Stimulated activated naive CD8-positive, alpha-beta T cell treated with anti-CD3 and anti-CD28 coated beads, Interleukin-15, Interleukin-2, amounts not matched to agents 100 ng/mL and 50 ng/mL, for 24 hours (primary cell): ENCODE measurements around the gene ARL2.

Experiments
- H3K27ac Mint-ChIP-seq: one replicate; pipeline ENCODE4 v1.8.0; 2021; ENCODE audit warnings: mild to moderate bottlenecking, mixed read lengths
- H3K27me3 Mint-ChIP-seq: one replicate; pipeline ENCODE4 v1.8.0; 2021; ENCODE audit warnings: mixed read lengths
- H3K36me3 Mint-ChIP-seq: one replicate; pipeline ENCODE4 v1.8.0; 2021; ENCODE audit warnings: low read depth, mixed read lengths
- H3K4me1 Mint-ChIP-seq: one replicate; pipeline ENCODE4 v1.8.0; 2021; ENCODE audit warnings: low read depth, mixed read lengths
- H3K4me3 Mint-ChIP-seq: one replicate; pipeline ENCODE4 v1.8.0; 2021; ENCODE audit warnings: mild to moderate bottlenecking, mixed read lengths
- H3K9me3 Mint-ChIP-seq: one replicate; pipeline ENCODE4 v1.8.0; 2021; ENCODE audit warnings: mixed read lengths

ARL2 gene

DNA sequence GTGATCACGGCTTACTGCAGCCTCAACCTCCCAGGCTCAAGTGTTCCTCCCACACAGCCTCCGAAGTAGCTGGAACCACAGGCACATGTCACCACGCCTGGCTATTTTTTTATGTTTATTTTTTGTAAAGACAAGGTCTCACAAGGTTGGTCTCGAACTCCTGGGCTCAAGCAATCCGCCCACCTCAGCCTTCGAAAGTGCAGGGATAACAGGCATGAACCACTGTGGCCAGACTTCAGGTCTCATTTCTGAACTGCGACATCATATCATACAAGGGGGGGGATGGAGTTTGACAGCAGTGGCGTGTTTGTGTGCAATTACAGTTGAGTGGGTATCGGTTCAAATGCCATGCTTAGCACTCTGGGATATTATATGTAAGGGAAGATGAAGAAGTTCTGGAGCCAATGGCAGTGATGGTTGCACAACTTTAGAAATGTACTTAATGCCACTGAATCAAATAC lies 37.5 kb downstream of the ARL2 start:
- Mint-ChIP-seq H3K4me3 (no peak overlapping the region), H3K9me3 (no peaks in the 10 kb centered on the region), H3K36me3 (no peaks in the 10 kb centered on the region), H3K4me1 (peaks cover 29% of the 10 kb centered on the region), H3K27ac (no peak overlapping the region), H3K27me3 (no peaks in the 10 kb centered on the region)

DNA sequence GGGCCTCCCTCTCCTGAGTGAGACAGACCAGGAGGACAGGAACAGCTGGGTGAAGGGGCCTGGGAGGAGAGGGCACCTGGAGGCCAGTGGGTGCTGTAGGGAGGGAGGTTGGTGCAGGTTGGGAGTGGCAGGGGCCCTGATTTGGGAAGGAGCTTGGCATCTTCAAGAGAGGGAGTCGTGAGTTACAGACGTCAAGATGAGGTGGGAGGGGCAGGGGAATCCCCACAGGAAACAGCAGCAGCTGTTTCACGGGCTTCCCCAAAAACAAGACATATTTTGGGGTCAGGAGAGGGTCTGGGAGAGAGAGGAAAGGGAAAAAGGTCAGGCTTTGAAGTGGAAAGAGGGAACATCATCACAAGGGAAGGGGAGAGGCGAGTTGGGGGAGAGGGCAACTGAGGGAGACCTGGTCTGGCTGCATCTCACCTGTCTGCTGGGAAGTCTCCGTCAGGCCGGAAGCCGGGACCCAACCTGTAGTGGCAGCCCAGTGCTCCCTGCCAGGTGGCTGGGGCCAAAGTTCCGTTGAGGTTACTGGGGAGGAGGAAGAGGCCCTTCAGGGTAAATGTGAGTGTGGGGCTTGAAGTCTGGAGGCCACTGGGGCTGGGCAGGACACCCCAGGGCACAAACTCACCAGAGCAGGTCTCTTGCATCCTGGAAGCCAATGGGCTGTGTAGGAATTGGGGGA lies 40.0 kb downstream of the ARL2 start:
- Mint-ChIP-seq H3K9me3 (no peaks in the 10 kb centered on the region), H3K27me3 (no peaks in the 10 kb centered on the region), H3K4me1 (peaks cover 11% of the 10 kb centered on the region), H3K4me3 (peak overlapping the region; percentile 33), H3K36me3 (no peaks in the 10 kb centered on the region), H3K27ac (no peak overlapping the region)

DNA sequence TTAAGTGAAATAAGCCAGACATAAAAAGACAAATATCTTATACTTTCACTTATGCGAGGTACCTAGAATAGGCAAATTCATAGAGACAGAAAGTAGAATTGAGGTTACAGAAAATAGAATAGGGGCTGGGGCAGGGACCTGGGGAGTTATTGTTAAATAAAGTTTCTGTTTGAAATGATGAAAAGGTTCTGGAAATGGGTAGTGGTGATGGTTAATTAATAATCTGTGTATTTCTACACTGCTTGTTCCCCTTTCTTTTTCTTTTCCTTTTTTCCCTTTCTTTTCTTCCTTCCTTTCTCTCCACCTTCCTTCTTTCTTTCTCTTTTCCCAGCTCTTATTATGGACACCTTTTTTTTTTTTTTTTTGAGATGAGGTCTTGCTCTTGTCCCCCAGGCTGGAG lies 41.6 kb downstream of the ARL2 start:
- Mint-ChIP-seq H3K4me1 (peaks cover 11% of the 10 kb centered on the region), H3K9me3 (no peaks in the 10 kb centered on the region), H3K4me3 (no peak overlapping the region)

DNA sequence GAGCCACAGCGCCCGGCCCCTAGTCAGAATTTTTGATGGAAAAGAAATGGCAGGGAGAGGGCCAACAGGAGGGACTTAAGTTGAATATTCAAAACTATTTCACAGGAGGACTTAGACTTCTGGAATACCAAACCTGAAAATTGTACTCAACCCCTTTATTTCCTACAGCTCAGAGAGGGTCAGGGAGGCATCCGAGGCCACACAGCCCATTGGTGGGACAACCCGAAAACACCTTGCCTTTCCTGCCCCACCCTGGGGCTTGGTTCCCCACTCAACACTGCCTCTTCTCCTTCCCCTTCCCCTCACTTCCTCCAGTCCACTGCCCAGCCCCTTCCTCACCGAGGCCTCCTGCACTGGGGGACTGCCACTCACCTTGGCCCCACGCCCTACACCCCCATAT lies 43.0 kb downstream of the ARL2 start:
- no peak overlapping the region for H3K27ac Mint-ChIP-seq
- H3K27me3 Mint-ChIP-seq = no peaks in the 10 kb centered on the region
- H3K9me3 Mint-ChIP-seq = no peaks in the 10 kb centered on the region
- H3K4me1 Mint-ChIP-seq = peaks cover 11% of the 10 kb centered on the region
- H3K36me3 Mint-ChIP-seq = no peaks in the 10 kb centered on the region
- no peak overlapping the region for H3K4me3 Mint-ChIP-seq

More for the DNA sequence above, 41.6 kb downstream of the ARL2 start:
- Mint-ChIP-seq H3K27me3 (no peaks in the 10 kb centered on the region), H3K36me3 (no peaks in the 10 kb centered on the region), H3K27ac (no peak overlapping the region)

DNA sequence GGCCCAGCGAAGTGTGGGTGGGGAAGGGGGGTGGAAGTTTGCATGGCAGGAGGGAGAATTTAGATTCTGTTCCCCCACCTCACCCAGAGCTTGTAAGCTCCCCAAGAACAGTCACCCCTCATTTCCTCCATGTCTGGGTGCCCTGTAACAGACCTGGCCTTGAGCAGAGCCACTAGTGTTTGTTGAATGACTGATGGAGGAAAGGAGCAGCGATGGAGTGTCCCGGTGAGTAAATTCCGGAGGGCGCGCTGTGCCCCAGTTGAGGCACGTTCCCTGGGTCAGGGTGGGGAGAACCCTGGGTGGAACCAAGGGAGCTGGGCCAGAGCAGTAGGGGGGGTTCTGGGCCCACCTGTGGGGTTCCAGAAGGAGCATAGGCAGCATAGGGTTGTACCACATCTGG lies 43.6 kb downstream of the ARL2 start:
- peaks cover 14% of the 10 kb centered on the region for H3K4me1 Mint-ChIP-seq

DNA sequence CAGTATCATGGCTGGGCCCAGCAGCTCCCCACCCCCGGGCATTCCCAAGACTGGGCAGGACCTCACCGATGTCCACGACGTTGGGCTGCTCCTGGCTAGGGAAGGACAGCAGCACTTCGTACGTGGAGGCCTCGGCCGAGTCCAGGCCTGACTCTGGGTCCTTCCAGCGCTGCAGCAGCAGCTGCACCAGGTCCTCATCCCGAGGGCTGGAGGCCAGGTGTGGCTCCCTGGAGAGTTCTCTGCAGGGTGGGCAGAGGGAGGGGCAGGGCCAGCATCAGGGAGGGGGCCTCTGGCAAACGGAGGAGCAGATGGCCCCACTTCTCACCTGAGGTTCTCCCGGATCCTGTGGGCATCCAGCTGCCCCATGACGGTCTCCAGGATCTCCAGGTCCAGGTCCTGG lies 44.1 kb downstream of the ARL2 start:
- Mint-ChIP-seq H3K4me1 (peaks cover 14% of the 10 kb centered on the region), H3K36me3 (no peaks in the 10 kb centered on the region), H3K9me3 (no peaks in the 10 kb centered on the region), H3K27me3 (no peaks in the 10 kb centered on the region), H3K4me3 (no peak overlapping the region), H3K27ac (no peak overlapping the region)

More for the DNA sequence above, 43.6 kb downstream of the ARL2 start:
- Mint-ChIP-seq H3K9me3 (no peaks in the 10 kb centered on the region), H3K27ac (no peak overlapping the region), H3K27me3 (no peaks in the 10 kb centered on the region), H3K4me3 (no peak overlapping the region), H3K36me3 (no peaks in the 10 kb centered on the region)

DNA sequence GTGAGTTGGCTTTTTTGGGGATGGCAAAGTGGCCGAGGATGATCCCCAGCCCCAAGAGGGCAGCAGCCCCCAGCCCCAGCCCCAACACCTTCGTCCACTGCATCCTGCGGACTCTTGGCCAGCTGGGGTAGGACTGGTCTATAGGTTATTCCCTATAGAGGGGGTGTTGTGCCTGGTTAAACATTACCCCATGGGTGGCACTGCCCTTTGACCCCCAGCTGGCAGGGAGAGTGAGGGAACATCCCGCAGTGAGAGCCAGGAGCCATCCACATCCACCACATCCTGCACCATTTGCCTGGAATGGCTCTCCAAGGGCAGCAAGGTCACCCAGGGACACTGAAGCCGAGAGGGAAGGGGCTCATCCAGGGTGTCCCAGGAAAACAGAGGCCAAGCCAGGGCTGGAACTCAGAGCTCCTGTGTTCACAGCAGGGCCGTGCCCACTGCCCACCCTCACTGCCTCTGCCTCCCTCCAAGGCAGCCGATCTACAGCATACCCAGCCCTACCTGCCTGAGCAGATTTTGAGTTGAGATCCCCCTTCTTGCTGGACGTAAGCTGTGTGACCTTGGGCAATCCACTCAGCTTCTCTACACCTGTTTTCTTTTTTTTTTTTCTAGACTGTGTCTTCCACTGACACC lies 44.6 kb downstream of the ARL2 start, which contains the start of gene NAALADL1:
TSS of gene NAALADL1 (minus strand) at position 135 of the 636 bp plus-strand sequence. CDS start at position 103, 32 bp downstream.
- Mint-ChIP-seq H3K4me1 (peaks cover 12% of the 10 kb centered on the region), H3K27me3 (no peaks in the 10 kb centered on the region), H3K27ac (no peak within 1 kb of the TSS), H3K4me3 (no peak within 1 kb of the TSS), H3K36me3 (no peaks in the 10 kb centered on the region), H3K9me3 (no peaks in the 10 kb centered on the region)

DNA sequence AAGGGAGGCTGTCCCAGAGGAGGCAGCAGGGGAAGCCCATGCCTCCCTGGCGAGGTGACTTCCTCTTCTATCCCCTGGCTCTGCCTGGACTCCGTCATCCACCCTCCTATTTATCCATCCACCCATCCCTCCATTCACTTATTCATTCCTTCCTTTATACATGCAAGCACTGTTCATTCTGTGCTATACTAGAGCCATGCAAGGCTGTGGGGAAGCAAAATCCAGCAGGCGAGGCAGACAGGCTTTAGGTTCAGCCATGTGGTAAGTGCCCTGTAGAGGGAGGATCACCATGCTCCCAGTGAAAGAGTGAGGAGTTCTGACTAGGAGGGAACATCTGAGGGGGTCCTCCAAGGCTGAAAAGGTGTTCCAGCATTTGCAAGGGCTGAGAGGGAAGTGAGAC lies 45.6 kb downstream of the ARL2 start:
- Mint-ChIP-seq H3K27ac (no peak overlapping the region), H3K4me1 (peaks cover 3% of the 10 kb centered on the region), H3K9me3 (no peaks in the 10 kb centered on the region), H3K4me3 (no peak overlapping the region), H3K27me3 (no peaks in the 10 kb centered on the region), H3K36me3 (no peaks in the 10 kb centered on the region)

DNA sequence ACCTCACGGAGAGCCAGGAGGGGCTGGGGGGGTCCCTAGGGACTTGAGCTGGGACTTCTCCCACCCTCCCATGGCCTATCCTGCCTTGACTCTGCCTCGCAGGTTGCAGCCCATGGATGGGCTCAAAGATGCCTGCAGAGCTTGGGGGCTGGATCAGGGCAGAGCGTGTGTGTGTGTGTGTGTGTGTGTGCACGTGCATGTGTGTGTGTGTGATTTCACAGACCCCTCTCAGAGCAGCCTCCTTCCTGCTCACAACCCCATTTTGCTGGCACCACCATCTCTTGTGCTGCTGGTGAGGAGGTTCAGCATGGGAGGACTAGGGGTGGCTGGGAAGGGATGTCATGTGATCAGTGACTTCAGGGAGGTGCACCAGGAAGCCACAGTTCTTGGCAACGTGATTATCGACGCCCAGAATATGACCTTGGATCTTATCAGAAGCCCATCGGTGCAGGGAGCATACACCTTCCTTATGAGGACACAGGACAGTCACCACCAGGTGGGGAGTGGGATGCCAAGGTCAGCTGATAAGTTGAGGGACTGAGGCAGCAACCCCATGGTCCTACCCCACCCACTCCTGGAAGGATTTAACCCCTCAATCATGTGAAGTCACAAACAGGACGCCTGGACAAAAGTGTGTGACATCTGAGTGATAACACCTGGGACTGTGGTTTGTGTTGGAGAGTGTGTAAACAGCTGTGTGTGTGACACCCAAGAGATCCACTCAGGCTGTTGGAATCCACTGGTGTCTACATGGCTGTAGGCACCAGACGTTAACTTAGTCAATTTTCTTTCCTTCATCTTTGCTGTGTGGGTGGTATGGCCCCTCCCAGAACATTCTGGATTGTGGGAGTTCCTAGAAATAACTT lies 46.2 kb downstream of the ARL2 start:
- H3K27me3 Mint-ChIP-seq = no peaks in the 10 kb centered on the region
- peaks cover 3% of the 10 kb centered on the region for H3K4me1 Mint-ChIP-seq
- H3K27ac Mint-ChIP-seq = no peak overlapping the region
- no peaks in the 10 kb centered on the region for H3K9me3 Mint-ChIP-seq
- H3K4me3 Mint-ChIP-seq = no peak overlapping the region
- no peaks in the 10 kb centered on the region for H3K36me3 Mint-ChIP-seq

DNA sequence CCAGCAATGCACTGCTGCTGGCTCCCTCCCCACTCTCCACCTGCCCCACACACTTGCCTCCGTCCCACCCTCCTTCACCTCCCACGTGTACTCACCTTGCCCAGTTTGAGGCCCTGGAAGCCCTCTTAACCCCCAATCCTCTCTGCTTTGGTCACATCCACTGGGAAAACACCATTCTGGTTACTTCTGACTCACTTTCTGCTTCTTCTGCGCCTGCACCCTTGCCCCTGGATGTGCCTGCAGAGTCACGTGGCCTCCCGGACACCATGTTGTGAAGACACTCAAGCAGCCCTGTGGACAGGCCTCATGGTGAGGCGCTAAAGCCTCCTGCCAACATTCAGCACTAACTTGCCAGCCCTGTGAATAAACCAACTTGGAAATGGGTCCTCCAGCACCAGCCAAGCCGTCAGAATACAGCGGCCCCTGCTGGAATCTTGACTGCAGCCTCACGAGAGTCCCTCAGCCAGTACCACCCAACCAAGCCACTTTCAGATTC lies 47.0 kb downstream of the ARL2 start:
- Mint-ChIP-seq H3K27me3 (no peaks in the 10 kb centered on the region), H3K4me3 (no peak overlapping the region), H3K36me3 (no peaks in the 10 kb centered on the region), H3K27ac (no peak overlapping the region), H3K9me3 (no peaks in the 10 kb centered on the region), H3K4me1 (peaks cover 3% of the 10 kb centered on the region)

DNA sequence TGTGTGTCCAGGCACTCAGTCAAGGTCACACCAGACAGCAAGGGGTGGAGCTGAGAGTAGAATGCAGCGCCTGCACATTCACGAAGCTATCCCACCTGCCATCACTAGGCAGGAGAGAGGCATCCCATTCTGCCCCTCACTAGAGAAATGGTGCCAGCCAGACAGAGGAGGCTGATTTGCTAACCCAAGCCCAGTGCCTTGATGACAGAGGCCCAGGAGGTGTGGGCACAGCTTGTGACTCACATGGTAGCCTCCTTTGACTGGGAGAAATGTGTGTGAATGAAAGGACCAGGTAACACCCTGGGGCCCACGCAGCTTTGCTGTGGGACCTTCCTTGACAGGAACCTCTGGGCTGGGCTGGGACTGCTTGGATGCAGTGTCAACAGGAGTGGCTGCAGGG lies 49.6 kb downstream of the ARL2 start:
- no peaks in the 10 kb centered on the region for H3K27me3 Mint-ChIP-seq
- H3K36me3 Mint-ChIP-seq = no peaks in the 10 kb centered on the region
- H3K27ac Mint-ChIP-seq = no peak overlapping the region
- no peak overlapping the region for H3K4me3 Mint-ChIP-seq
- H3K4me1 Mint-ChIP-seq = peaks cover 3% of the 10 kb centered on the region
- H3K9me3 Mint-ChIP-seq = no peaks in the 10 kb centered on the region

DNA sequence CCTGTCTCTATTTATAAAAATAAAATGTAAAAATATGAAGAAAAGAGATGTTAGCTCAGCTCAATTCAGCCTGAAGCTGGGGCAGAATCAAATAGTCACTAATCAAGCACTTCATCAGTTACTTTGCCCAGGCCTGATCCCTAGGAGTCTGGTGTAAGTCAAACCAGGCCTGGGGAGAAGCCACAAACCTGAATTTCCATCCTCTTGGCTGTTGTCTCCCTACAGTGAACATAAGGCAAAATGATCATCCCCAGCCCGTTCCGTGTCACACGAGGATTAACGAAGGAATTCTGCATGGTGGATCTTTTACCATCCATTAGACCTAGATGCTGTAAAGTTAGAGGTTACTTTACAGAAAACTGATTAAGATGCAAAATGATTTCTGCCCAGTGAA lies 50.9 kb downstream of the ARL2 start:
- H3K4me1 Mint-ChIP-seq = peaks cover 3% of the 10 kb centered on the region
- no peak overlapping the region for H3K27ac Mint-ChIP-seq
- H3K9me3 Mint-ChIP-seq = no peaks in the 10 kb centered on the region
- H3K36me3 Mint-ChIP-seq = no peaks in the 10 kb centered on the region
- no peaks in the 10 kb centered on the region for H3K27me3 Mint-ChIP-seq
- no peak overlapping the region for H3K4me3 Mint-ChIP-seq

DNA sequence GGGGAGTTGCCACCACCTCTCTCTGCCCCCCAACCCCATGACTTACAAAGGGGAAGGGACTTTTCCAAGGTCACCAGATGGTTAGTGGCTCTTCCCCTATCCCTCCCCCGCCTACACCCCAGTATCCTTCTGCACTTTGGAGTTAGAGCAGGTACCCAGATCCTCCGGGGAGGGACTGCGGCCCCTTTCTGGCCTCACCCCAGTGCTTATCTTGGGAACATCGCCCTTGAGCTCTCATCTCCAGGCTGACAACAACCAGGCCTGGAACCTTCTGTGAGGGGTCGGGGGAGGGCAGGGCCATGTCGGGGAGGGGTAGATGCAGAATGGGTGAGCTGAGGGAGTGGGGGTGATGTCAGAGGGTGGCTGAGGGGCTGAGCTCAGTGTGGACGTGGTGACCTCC lies 51.9 kb downstream of the ARL2 start:
- H3K27ac Mint-ChIP-seq = no peak overlapping the region
- H3K9me3 Mint-ChIP-seq = no peaks in the 10 kb centered on the region
- H3K4me1 Mint-ChIP-seq = peaks cover 3% of the 10 kb centered on the region
- no peaks in the 10 kb centered on the region for H3K27me3 Mint-ChIP-seq
- no peak overlapping the region for H3K4me3 Mint-ChIP-seq
- no peaks in the 10 kb centered on the region for H3K36me3 Mint-ChIP-seq

DNA sequence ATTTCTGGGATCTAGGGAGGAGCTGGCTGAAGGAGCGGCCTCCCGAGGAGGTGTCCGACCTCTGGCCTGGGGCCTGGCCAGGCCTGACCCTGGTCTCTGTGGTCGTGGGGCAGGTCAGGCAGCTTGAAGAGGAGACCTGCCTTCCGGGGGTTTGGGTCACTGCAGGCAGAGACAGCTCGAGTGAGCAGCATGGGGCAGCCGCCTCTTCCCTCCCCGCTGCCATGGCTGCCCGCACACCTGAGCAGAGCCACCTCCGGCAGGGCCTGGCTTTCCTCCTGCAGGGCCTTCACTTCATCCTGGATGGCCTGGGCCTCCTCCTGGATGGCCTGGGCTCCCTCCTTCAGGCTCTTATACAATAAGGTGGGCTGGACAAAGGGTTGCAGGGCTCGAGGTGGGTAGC lies 52.4 kb downstream of the ARL2 start:
- no peaks in the 10 kb centered on the region for H3K36me3 Mint-ChIP-seq
- H3K9me3 Mint-ChIP-seq = no peaks in the 10 kb centered on the region
- H3K27me3 Mint-ChIP-seq = no peaks in the 10 kb centered on the region
- no peak overlapping the region for H3K27ac Mint-ChIP-seq
- no peak overlapping the region for H3K4me3 Mint-ChIP-seq
- H3K4me1 Mint-ChIP-seq = peaks cover 3% of the 10 kb centered on the region

DNA sequence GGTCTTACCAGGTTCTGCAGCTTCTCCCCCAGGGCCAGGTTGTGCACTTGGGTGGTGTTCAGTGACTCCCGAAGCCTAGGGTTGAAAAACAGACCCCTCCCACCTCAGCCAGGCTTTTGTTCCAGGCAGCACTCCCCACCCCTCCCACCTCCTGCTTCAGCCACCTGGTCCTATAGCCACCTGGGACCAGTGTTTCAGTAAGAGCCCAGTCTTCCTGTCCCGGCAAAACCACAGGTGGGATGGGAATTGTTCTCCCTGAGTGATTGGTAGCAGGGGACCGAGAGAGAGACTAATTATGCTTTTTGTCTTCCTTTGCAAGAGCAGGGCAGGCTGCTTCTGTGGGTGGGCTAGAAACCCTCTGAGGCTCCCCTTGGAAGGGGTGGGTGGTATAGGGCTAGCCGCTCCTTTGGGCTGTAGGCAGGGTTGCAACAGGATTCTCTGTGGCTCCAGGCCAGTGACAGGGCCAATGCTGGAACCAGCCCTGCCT lies 52.9 kb downstream of the ARL2 start:
- Mint-ChIP-seq H3K27me3 (no peaks in the 10 kb centered on the region), H3K4me1 (peaks cover 3% of the 10 kb centered on the region), H3K9me3 (no peaks in the 10 kb centered on the region), H3K4me3 (no peak overlapping the region), H3K36me3 (no peaks in the 10 kb centered on the region), H3K27ac (no peak overlapping the region)
